ENCODE measurements around the gene PTPRN2. TPM values are rescaled to one million over a fixed set of nuclear protein-coding genes. Genes with fewer than 3 reads are reported as not detected.
A peak's percentile ranks its signal among the peaks of the same experiment; 100 is the strongest.
"Not testable (repeated sequence)": the region's sequence is repeated elsewhere in the genome, so short reads cannot be mapped to it uniquely, and the experiment has no call there.

Gene PTPRN2
- total and polyA plus RNA-seq, 5 experiments from 2014 or later, result 0.69 to 1.5 (median 0.99) TPM

- Mint-ChIP-seq H3K4me1 (peaks cover 0 to 7% (median 0%) of the 10 kb centered on the region in 4 donors), H3K36me3 (no peaks in the 10 kb centered on the region), H3K27ac (peak overlapping the region in 2 of 10 donors; percentile 23 to 34), H3K9me3 (no peaks in the 10 kb centered on the region), H3K27me3 (peaks cover 0 to 7% (median 0%) of the 10 kb centered on the region in 5 donors), H3K4me3 (no peak overlapping the region)
- no peak for ATAC-seq
- POLR2A ChIA-PET, result no interaction called here
- DNase-seq, result no peak
Observed at GRCh38 chr7:157984423-157985163, 603.0 kb downstream of the PTPRN2 start.

- Mint-ChIP-seq H3K4me1 (peaks cover 0 to 7% (median 0%) of the 10 kb centered on the region in 4 donors), H3K36me3 (no peaks in the 10 kb centered on the region), H3K4me3 (no peak overlapping the region), H3K27ac (no peak overlapping the region), H3K27me3 (peaks cover 0 to 6% (median 0%) of the 10 kb centered on the region in 5 donors), H3K9me3 (no peaks in the 10 kb centered on the region)
- ATAC-seq (no peak), DNase-seq (peak in 1 of 10 donors; percentile 32)
- POLR2A ChIA-PET, result no interaction called here
Observed at GRCh38 chr7:157983502-157984422, 603.9 kb downstream of the PTPRN2 start.

- peaks cover 0 to 7% (median 4%) of the 10 kb centered on the region in 5 donors for H3K27me3 Mint-ChIP-seq
- ATAC-seq, result no peak
- no peak for DNase-seq
- H3K9me3 Mint-ChIP-seq, result peaks cover 0 to 2% (median 0%) of the 10 kb centered on the region in 9 donors
- no peak overlapping the region for H3K4me3 Mint-ChIP-seq
- no peaks in the 10 kb centered on the region for H3K36me3 Mint-ChIP-seq
- H3K27ac Mint-ChIP-seq, result no peak overlapping the region
- POLR2A ChIA-PET, result no interaction called here
- H3K4me1 Mint-ChIP-seq, result peaks cover 0 to 7% (median 0%) of the 10 kb centered on the region in 4 donors
Observed at GRCh38 chr7:157981778-157982177, 605.8 kb downstream of the PTPRN2 start.

GRCh38 chr7:157980774-157981173, 606.8 kb downstream of the PTPRN2 start:
- POLR2A ChIA-PET, result no interaction called here
- Mint-ChIP-seq H3K36me3 (no peaks in the 10 kb centered on the region), H3K4me1 (peaks cover 0 to 7% (median 0%) of the 10 kb centered on the region in 4 donors), H3K4me3 (no peak overlapping the region), H3K27me3 (peaks cover 0 to 14% (median 4%) of the 10 kb centered on the region in 5 donors), H3K9me3 (peaks cover 0 to 7% (median 0%) of the 10 kb centered on the region in 9 donors), H3K27ac (no peak overlapping the region)
- no peak for DNase-seq
- ATAC-seq, result no peak

DNA sequence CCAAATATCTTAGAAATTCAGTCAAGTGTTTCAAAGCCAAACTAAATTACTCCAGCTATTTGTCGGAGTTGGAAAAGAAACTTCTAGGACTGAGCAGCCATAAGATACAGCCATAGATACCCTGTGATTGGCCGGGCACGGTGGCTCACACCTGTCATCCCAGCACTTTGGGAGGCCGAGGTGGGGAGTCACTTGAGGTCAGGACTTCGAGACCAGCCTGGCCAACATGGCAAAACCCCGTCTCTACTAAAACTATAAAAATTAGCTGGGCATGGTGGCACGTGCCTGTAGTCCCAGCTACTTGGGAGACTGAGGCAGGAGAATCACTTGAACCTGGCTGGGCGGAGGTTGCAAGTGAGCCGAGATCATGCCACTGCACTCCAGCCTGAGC, 607.3 kb downstream of the PTPRN2 start:
- Mint-ChIP-seq H3K27me3 (peaks cover 0 to 14% (median 5%) of the 10 kb centered on the region in 5 donors), H3K9me3 (peaks cover 0 to 12% (median 4%) of the 10 kb centered on the region in 9 donors)
- ATAC-seq, H3K4me3 Mint-ChIP-seq, DNase-seq, POLR2A ChIA-PET, H3K4me1 Mint-ChIP-seq, H3K36me3 Mint-ChIP-seq, H3K27ac Mint-ChIP-seq: not testable (repeated sequence)

- DNase-seq, result no peak
- Mint-ChIP-seq H3K36me3 (peaks cover 0 to 7% (median 6%) of the 10 kb centered on the region in 3 donors), H3K27ac (no peak overlapping the region), H3K4me3 (no peak overlapping the region), H3K9me3 (peaks cover 0 to 17% (median 9%) of the 10 kb centered on the region in 9 donors), H3K27me3 (peaks cover 0 to 14% (median 6%) of the 10 kb centered on the region in 5 donors), H3K4me1 (peaks cover 0 to 3% (median 0%) of the 10 kb centered on the region in 4 donors)
- ATAC-seq, result no peak
- POLR2A ChIA-PET, result no interaction called here
Observed at GRCh38 chr7:157979636-157980340, 607.8 kb downstream of the PTPRN2 start.

GRCh38 chr7:157978766-157979165, 608.9 kb downstream of the PTPRN2 start:
- Mint-ChIP-seq H3K27ac (no peak overlapping the region), H3K27me3 (peaks cover 0 to 14% (median 6%) of the 10 kb centered on the region in 5 donors), H3K4me3 (no peak overlapping the region), H3K4me1 (no peaks in the 10 kb centered on the region), H3K36me3 (peaks cover 0 to 7% (median 6%) of the 10 kb centered on the region in 3 donors), H3K9me3 (peaks cover 0 to 27% (median 17%) of the 10 kb centered on the region in 9 donors)
- no peak for DNase-seq
- no peak for ATAC-seq
- POLR2A ChIA-PET, result no interaction called here

DNA sequence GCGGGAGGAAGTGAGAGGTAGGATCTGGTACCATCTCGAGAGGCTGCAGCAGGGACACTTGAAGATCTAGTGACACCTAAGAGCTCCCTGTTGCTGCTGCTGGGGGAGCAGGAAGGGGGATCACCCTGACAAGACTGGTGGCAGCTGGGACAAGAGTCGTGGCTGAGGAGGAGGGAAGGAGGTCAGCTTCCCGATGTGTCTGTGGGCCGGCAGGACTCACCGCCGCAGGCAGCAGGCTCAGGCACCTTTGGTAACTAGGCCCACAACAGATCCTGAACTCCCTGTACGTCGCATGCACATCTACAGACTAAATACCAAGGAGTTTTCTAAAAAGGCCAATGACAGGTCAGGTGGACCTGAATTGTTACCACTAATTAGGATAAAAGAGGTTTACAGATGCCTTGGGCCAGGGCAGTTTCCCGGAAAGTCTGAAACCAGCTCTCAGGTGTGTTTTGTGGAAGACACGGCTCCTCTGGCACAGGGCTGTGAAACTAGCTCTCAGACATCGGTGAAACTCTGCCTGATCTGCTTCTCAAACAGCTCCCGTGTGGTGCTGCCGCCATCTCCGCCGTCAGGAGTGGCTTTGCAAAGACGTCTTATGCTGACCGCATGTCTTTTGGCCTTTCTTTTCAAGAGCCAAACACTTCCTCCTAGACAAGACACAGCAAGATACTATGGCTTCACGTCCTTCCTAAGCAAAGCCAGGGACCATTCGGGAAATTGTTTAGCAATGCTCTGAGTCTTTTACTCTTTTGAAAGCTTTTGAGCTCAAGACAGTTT, 609.7 kb downstream of the PTPRN2 start:
- peaks cover 0 to 7% (median 6%) of the 10 kb centered on the region in 3 donors for H3K36me3 Mint-ChIP-seq
- H3K27me3 Mint-ChIP-seq, result peaks cover 0 to 14% (median 6%) of the 10 kb centered on the region in 5 donors
- ATAC-seq, result no peak
- no peak overlapping the region for H3K27ac Mint-ChIP-seq
- H3K4me3 Mint-ChIP-seq, result no peak overlapping the region
- no peak for DNase-seq
- H3K9me3 Mint-ChIP-seq, result peaks cover 0 to 35% (median 19%) of the 10 kb centered on the region in 9 donors
- POLR2A ChIA-PET, result no interaction called here
- no peaks in the 10 kb centered on the region for H3K4me1 Mint-ChIP-seq

- H3K36me3 Mint-ChIP-seq, result peaks cover 0 to 7% (median 6%) of the 10 kb centered on the region in 3 donors
- POLR2A ChIA-PET, result no interaction called here
- H3K27me3 Mint-ChIP-seq, result peaks cover 0 to 14% (median 6%) of the 10 kb centered on the region in 5 donors
- H3K4me1 Mint-ChIP-seq, result no peaks in the 10 kb centered on the region
- H3K27ac Mint-ChIP-seq, result peak overlapping the region in 1 of 10 donors; percentile 58
- H3K4me3 Mint-ChIP-seq, result no peak overlapping the region
- ATAC-seq, result no peak
- no peak for DNase-seq
- peaks cover 0 to 39% (median 19%) of the 10 kb centered on the region in 9 donors for H3K9me3 Mint-ChIP-seq
Observed at GRCh38 chr7:157977306-157977705, 610.3 kb downstream of the PTPRN2 start.

DNA sequence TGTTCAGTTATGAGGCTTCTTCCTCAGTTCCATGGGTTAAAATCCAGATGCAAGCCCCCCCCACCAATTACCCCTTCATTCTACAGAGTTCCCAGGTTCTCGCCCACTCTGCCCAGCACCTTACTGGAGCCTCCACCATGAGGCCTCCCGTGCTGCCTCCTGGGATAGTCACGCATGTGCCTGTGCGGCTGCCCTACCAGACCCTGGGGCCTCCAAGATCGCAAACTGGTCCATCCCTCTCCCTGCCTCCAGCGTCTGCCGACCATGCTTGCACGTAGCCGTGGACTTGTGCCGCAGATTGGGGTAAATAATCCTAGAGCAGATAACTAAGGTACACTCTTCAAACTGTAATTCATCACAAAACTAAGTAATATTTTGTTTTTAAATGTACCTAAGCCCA, 611.2 kb downstream of the PTPRN2 start:
- no peak for ATAC-seq
- Mint-ChIP-seq H3K4me1 (no peaks in the 10 kb centered on the region), H3K36me3 (peaks cover 0 to 14% (median 12%) of the 10 kb centered on the region in 3 donors), H3K27ac (no peak overlapping the region), H3K4me3 (no peak overlapping the region), H3K27me3 (peaks cover 0 to 14% (median 6%) of the 10 kb centered on the region in 5 donors), H3K9me3 (peaks cover 0 to 47% (median 25%) of the 10 kb centered on the region in 9 donors)
- DNase-seq, result no peak
- POLR2A ChIA-PET, result no interaction called here

DNA sequence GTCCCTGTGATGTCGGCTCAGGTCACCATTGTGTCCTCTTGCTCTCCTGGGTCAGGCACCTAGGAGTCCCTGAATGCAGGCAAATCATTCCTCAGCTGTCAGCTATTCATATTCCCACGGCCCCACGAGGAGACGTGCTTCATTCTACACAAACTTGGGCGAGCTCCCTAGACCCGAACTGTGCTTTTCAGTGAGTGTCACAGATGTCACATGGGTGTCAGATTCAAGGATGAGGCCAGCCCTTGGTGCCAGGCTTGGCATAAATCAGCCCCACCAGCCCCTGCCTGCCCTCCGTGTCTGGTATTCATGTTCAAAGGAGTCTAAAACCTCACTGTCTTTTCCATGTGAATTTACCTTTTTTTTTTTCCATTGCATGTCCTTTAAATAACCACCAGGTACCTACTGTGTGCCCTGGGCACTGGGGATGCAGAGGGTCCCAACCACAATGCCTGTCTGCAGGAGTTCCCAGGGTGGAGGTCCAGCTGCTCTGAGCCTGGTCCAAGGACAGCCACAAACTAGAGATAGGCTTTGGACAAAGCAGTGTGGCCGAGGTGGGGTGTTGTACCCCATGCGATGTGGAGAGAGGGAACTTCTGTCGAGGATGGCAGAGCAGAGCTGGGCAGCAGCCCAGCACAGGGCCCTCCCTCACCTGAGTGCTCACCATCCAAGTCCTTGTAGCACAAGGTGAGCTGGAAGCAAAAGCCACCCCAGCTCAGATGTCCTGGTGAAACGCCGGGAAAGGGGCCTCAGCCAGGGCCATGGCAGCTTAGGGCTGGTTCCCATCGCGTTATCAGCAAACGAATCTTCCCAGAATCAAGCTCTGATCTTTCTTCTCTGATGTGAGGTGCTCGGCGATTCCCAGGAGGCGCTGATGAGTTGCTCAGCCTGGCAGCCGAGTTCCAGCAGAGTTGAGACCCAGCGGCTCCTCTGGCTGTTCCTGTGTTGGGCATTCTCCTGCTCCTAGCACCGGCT, 611.9 kb downstream of the PTPRN2 start:
- H3K9me3 Mint-ChIP-seq, result peaks cover 0 to 54% (median 32%) of the 10 kb centered on the region in 9 donors
- ATAC-seq (no peak), DNase-seq (no peak)
- H3K4me1 Mint-ChIP-seq, result no peaks in the 10 kb centered on the region
- H3K27ac Mint-ChIP-seq, result no peak overlapping the region
- peaks cover 0 to 19% (median 14%) of the 10 kb centered on the region in 3 donors for H3K36me3 Mint-ChIP-seq
- POLR2A ChIA-PET, result no interaction called here
- peaks cover 0 to 14% (median 3%) of the 10 kb centered on the region in 5 donors for H3K27me3 Mint-ChIP-seq
- H3K4me3 Mint-ChIP-seq, result no peak overlapping the region

Data from naive thymus-derived CD8-positive, alpha-beta T cell (primary cell).